Psoas muscle (tissue), 8 donors: Measurements from ENCODE around the gene CDK5R2. TPM values are rescaled to one million over a fixed set of nuclear protein-coding genes. Genes with fewer than 3 reads are reported as not detected.
A peak's percentile ranks its signal among the peaks of the same experiment; 100 is the strongest.

Source experiments
- ATAC-seq, 4 donors: fragments of 200-7000 bp; cut with Tn5 transposase; one replicate each; pipeline ENCODE4 v1.9.1; 2020; ENCODE audit warnings: moderate library complexity in 3 of 4, mild to moderate bottlenecking in 2 of 4
- DNase-seq, 2 donors: peaks; one replicate each; pipeline ENCODE4 v3.0.0-alpha.2; 2020
- H3K27ac ChIP-seq: fragments of 200-600 bp; one replicate; pipeline ENCODE4 v1.8.0; 2022
- H3K27me3 ChIP-seq, 3 donors: fragments of 200-600 bp in 1 of 3; one replicate each; pipeline versions ENCODE4 v1.6.1 to v1.8.0; 2013 to 2022; ENCODE audit warnings: low read length in 2 of 3, mild to moderate bottlenecking in 2 of 3, moderate library complexity in 1 of 3; ENCODE audit not compliant: insufficient read depth in 3 of 3
- H3K36me3 ChIP-seq, 2 donors: fragments of 200-600 bp in 1 of 2; one replicate each; pipeline versions ENCODE4 v1.6.1 to v1.8.0; 2013 to 2022; ENCODE audit warnings: low read depth in 1 of 2, mild to moderate bottlenecking in 1 of 2, moderate library complexity in 1 of 2; ENCODE audit not compliant: insufficient read depth in 1 of 2
- H3K4me1 ChIP-seq: fragments of 200-600 bp; one replicate; pipeline ENCODE4 v1.8.0; 2022
- H3K4me3 ChIP-seq: fragments of 200-600 bp; one replicate; pipeline ENCODE4 v1.8.0; 2022; ENCODE audit warnings: mild to moderate bottlenecking
- H3K9me3 ChIP-seq: fragments of 200-600 bp; one replicate; pipeline ENCODE4 v1.8.0; 2022
- CTCF ChIP-seq: fragments of 200-600 bp; IDR thresholded peaks from one replicate; pipeline ENCODE4 v1.8.0; 2022; ENCODE audit warnings: antibody characterized with exemption
- WGBS, 3 donors: extraction: QIAGEN DNeasy Blood & Tissue Kit; methylation state at CpG; one replicate each; pipeline versions ENCODE4 v1.1.6 to v1.1.7; 2013; 5-methylcytosine and 5-hydroxymethylcytosine counted together
- intact Hi-C, 2 donors: fragments of 100-400 bp; cut with DNase I; formaldehyde crosslinking; loops; one replicate each; pipeline versions ENCODE4 v1.11.0 to v1.14.2; 2022
- long read RNA-seq, 2 donors: library from polyadenylated mRNA; unstranded; transcript quantifications; one replicate each; pipeline ENCODE4 v2.0.0, GENCODE V29; 2021
- polyA plus RNA-seq, 3 donors: library from polyadenylated mRNA; stranded (reverse); fragments of 200-250 nt; gene quantifications; one replicate each; pipeline ENCODE4 v1.2.3, GENCODE V29; 2013
- total RNA-seq, 4 donors: library from RNA; stranded (reverse); fragmentation: NEBNext Ultra II Directional in 2 of 4; extraction: Animal tissue kit (Norgen Biotek cat#: 25700) in 2 of 4; gene quantifications; one replicate each; pipeline versions ENCODE4 v1.2.1 to v1.2.4, GENCODE V29; 2021 to 2023
- donor health status: healthy with polysubstance abuse.
- donor health status: DM: no; HTN: no; CAD: no; lungs with moderate emphysema.
- donor health status: Bipolar disorder and iron deficiency.
- donor health status: healthy.
- donor health status: DM: yes; HTN: yes; CAD: no.
- donor health status: DM: no; HTN: no; CAD: no.
- donor health status: DM: no; HTN: no; CAD: no.
- donor health status: DM: yes; HTN: yes; CAD: no.

Gene CDK5R2
- total RNA-seq, result not detected
- under 1 TPM in 1 of 3 donors, not detected in 2; 0.03 TPM for polyA plus RNA-seq
- long read RNA-seq, donor 1, result 0 reads
- long read RNA-seq, donor 2, result 0 reads

- Histone ChIP-seq H3K4me3 (peak within 1 kb of the TSS; percentile 61), H3K9me3 (no peaks in the 10 kb centered on the region), H3K4me1 (peaks cover 6% of the 10 kb centered on the region), H3K27ac (no peak within 1 kb of the TSS), H3K36me3 (no peaks in the 10 kb centered on the region), H3K27me3 (peaks cover 0 to 91% (median 36%) of the 10 kb centered on the region in 3 donors)
- 2% methylated on average over 29 to 37 of the region's 37 CpGs for WGBS, 3 donors
- intact Hi-C loops, result no loop called here
- ATAC-seq (peak; percentile 89 to 97 (median 96)), DNase-seq (peak; percentile 69 to 85)
- TF ChIP-seq CTCF, result no peak
Observed at GRCh38 chr2:218959141-218959731, at the start of gene CDK5R2. CDK5R2 (plus strand) TSS chr2:218959666; CDS start chr2:218959821, 155 bp downstream.

GRCh38 chr2:218910741-218911140, 48.7 kb upstream of the CDK5R2 start:
- H3K27me3 ChIP-seq, result peaks cover 0 to 16% (median 0%) of the 10 kb centered on the region in 3 donors
- 90 to 92% (median 90%) methylated on average over 6 of the region's 6 CpGs for WGBS, 3 donors

GRCh38 chr2:218920504-218920903, 39.0 kb upstream of the CDK5R2 start:
- no peak overlapping the region for H3K27ac ChIP-seq
- no peaks in the 10 kb centered on the region for H3K36me3 ChIP-seq
- DNase-seq (no peak), ATAC-seq (no peak)
- intact Hi-C loops, result no loop called here
- H3K4me3 ChIP-seq, result no peak overlapping the region
- H3K27me3 ChIP-seq, result peaks cover 0 to 45% (median 0%) of the 10 kb centered on the region in 3 donors
- H3K4me1 ChIP-seq, result no peaks in the 10 kb centered on the region
- H3K9me3 ChIP-seq, result no peaks in the 10 kb centered on the region
- WGBS, 3 donors, result 92 to 94% (median 94%) methylated on average over 1 of the region's 1 CpG
- TF ChIP-seq CTCF, result no peak

More at GRCh38 chr2:218910741-218911140, 48.7 kb upstream of the CDK5R2 start:
- TF ChIP-seq CTCF, result no peak
- ATAC-seq (no peak), DNase-seq (no peak)
- Histone ChIP-seq H3K9me3 (no peaks in the 10 kb centered on the region), H3K27ac (no peak overlapping the region), H3K4me1 (peaks cover 7% of the 10 kb centered on the region), H3K36me3 (no peaks in the 10 kb centered on the region), H3K4me3 (no peak overlapping the region)
- intact Hi-C loops, result no loop called here

- Histone ChIP-seq H3K4me1 (no peaks in the 10 kb centered on the region), H3K4me3 (no peak overlapping the region), H3K9me3 (no peaks in the 10 kb centered on the region), H3K36me3 (no peaks in the 10 kb centered on the region), H3K27ac (no peak overlapping the region), H3K27me3 (peaks cover 0 to 43% (median 2%) of the 10 kb centered on the region in 3 donors)
- DNase-seq, result no peak
- intact Hi-C loops, result no loop called here
- ATAC-seq, result no peak
- no peak for TF ChIP-seq CTCF
- 81 to 100% (median 82%) methylated on average over 2 of the region's 2 CpGs for WGBS, 3 donors
Observed at GRCh38 chr2:218924757-218925156, 34.7 kb upstream of the CDK5R2 start.

GRCh38 chr2:218925434-218925833, 34.0 kb upstream of the CDK5R2 start:
- TF ChIP-seq CTCF, result no peak
- no peaks in the 10 kb centered on the region for H3K36me3 ChIP-seq
- no peaks in the 10 kb centered on the region for H3K9me3 ChIP-seq
- 49 to 52% (median 49%) methylated on average over 2 of the region's 2 CpGs for whole genome bisulfite sequencing, 3 donors
- ATAC-seq (no peak), DNase-seq (no peak)
- peaks cover 0 to 37% (median 2%) of the 10 kb centered on the region in 3 donors for H3K27me3 ChIP-seq
- intact Hi-C loops, result no loop called here
- H3K4me1 ChIP-seq, result no peaks in the 10 kb centered on the region
- no peak overlapping the region for H3K27ac ChIP-seq
- H3K4me3 ChIP-seq, result no peak overlapping the region
